Effector memory CD8-positive, alpha-beta T cell (primary cell): ENCODE results near the gene LAMB3.

Source experiments
- ATAC-seq: fragments of 150-1000 bp; cut with Tn5 transposase; replicated peaks from 2 replicates; pipeline ENCODE4 v1.10.0; 2021; ENCODE audit warnings: mild to moderate bottlenecking, moderate library complexity
- DNase-seq, 3 experiments: peaks; one replicate each; pipeline ENCODE4 v3.0.0; 2021
- H3K27ac Mint-ChIP-seq, 2 donors: one replicate each; pipeline ENCODE4 v1.8.0; 2022; ENCODE audit warnings: mild to moderate bottlenecking in 2 of 2, mixed read lengths in 2 of 2, moderate library complexity in 2 of 2
- H3K27me3 Mint-ChIP-seq, 2 donors: one replicate each; pipeline ENCODE4 v1.8.0; 2022; ENCODE audit warnings: mixed read lengths in 2 of 2
- H3K36me3 Mint-ChIP-seq: one replicate; pipeline ENCODE4 v1.8.0; 2022; ENCODE audit warnings: mild to moderate bottlenecking, moderate library complexity, mixed read lengths; ENCODE audit not compliant: insufficient read depth
- H3K4me1 Mint-ChIP-seq, 2 donors: one replicate each; pipeline ENCODE4 v1.8.0; 2022; ENCODE audit warnings: low read depth in 2 of 2, mixed read lengths in 2 of 2
- H3K4me3 Mint-ChIP-seq, 2 donors: one replicate each; pipeline ENCODE4 v1.8.0; 2022; ENCODE audit warnings: mild to moderate bottlenecking in 2 of 2, mixed read lengths in 2 of 2, moderate library complexity in 2 of 2
- H3K9me3 Mint-ChIP-seq, 2 donors: one replicate each; pipeline ENCODE4 v1.8.0; 2022; ENCODE audit warnings: mixed read lengths in 2 of 2

Gene LAMB3

DNA sequence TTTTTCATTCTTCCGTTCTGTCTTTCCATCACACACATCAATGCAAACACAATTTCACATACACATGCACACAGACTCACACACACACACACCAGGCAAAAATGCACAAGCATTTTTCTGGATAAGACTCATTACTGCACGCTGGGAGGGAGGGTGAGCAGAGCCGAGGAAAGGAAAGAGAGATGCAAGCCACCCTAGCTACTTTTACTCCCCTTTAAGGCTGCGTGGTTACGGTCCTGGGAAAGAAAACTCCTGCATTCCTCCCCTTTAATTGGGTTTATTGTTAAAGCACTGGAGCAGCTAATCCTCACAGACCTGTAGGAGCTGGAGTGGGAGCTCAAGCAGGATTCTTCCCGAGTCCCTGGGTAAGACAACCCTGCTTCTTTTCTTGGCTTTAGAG, 68.8 kb downstream of the LAMB3 start, which contains the start of gene CAMK1G:
Gene CAMK1G, plus strand, starts transcription at position 307 of the 400 bp plus-strand sequence. CDS start 11,270 bp downstream, outside the sequence.
- DNase-seq = no peak
- H3K4me3 Mint-ChIP-seq = no peak within 1 kb of the TSS
- no peaks in the 10 kb centered on the region for H3K9me3 Mint-ChIP-seq
- no peaks in the 10 kb centered on the region for H3K4me1 Mint-ChIP-seq
- ATAC-seq = no peak
- no peaks in the 10 kb centered on the region for H3K36me3 Mint-ChIP-seq
- no peak within 1 kb of the TSS for H3K27ac Mint-ChIP-seq
- peaks cover 19 to 20% of the 10 kb centered on the region in 2 donors for H3K27me3 Mint-ChIP-seq

DNA sequence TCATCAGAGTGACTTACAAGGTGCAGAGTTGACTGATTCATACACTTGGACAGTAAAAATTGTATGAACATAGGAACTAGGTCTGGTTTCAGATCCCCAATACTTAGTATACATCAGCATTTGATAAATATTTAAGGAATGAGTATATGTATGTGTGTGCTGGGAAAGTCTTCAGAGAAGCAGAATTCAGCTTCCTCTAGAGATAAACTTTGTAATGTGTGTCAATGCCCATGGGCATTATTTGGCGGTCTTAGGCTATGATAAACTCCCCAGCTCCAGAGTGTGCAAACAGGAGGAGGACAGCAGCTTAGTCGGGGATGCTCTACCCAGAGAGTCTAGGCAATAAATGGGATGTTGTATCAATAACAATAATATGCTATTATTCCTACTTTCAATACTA, 71.6 kb downstream of the LAMB3 start:
- Mint-ChIP-seq H3K27me3 (peaks cover 0 to 20% of the 10 kb centered on the region in 2 donors), H3K4me3 (no peak overlapping the region), H3K36me3 (no peaks in the 10 kb centered on the region), H3K4me1 (peaks cover 0 to 3% of the 10 kb centered on the region in 2 donors), H3K27ac (no peak overlapping the region), H3K9me3 (no peaks in the 10 kb centered on the region)
- DNase-seq = no peak
- ATAC-seq = no peak

DNA sequence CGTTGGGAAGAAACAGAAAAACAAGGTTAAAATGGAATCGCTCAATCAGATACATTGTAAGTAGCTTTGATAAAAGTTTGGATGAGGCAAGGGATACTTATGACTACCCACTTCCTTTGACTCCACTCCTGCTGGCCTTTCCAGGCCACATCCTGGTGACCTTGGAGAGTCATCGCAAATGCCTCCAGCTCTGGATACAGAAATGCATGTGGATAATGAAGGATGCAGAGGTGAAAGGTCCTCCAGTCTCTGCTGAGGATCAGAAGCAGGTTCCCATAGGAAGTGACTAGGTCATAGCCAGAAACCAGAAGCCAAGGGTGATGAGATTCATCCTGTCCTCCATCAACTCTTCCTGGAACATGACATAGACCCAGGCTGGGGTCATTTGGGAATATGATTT, 74.9 kb downstream of the LAMB3 start:
- Mint-ChIP-seq H3K4me1 (peaks cover 0 to 3% of the 10 kb centered on the region in 2 donors), H3K27me3 (peaks cover 7 to 36% of the 10 kb centered on the region in 2 donors), H3K4me3 (no peak overlapping the region), H3K27ac (no peak overlapping the region), H3K36me3 (no peaks in the 10 kb centered on the region), H3K9me3 (no peaks in the 10 kb centered on the region)
- no peak for ATAC-seq
- DNase-seq = no peak

DNA sequence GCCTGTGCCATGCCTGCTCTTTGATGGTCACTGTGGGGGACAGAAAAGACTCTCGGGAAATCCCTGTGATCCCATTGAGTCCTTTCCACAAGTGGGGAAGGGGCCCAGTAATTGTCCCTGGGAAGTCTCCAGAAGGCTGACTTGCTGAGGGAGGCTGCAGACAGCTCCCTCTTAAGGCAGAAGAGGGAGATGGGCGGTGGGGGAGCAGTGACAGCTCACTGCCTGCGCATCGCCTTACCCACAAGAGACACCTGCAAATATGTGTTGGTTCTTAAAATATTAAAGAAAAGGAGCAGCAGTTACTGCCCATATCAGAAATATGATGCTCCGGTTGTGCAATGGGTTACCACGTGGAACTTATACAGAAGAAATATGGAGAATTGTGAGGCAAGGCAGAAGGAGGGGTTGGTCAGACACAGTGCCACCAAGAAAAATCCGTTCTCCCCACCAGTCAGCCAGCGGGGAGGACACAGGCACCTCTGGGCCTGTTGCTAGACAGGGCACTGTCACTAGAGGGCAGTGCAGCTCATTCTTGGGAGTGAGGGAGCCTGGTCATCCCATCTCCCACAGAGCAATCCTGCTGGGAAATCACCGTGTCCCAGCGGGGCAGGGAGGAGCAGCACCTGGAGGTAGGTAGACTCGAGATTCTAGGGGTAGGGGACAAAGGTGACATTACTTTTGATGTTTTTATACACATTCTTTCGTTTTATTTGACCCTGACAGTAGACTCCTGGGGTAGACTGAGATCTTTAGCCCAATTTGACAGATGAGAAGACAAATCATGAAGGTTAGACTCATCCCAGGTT, 75.6 kb downstream of the LAMB3 start:
- H3K27ac Mint-ChIP-seq = no peak overlapping the region
- no peaks in the 10 kb centered on the region for H3K36me3 Mint-ChIP-seq
- H3K4me3 Mint-ChIP-seq = no peak overlapping the region
- DNase-seq = peak; percentile 45 to 57 (median 55)
- H3K9me3 Mint-ChIP-seq = no peaks in the 10 kb centered on the region
- H3K27me3 Mint-ChIP-seq = peaks cover 13 to 43% of the 10 kb centered on the region in 2 donors
- H3K4me1 Mint-ChIP-seq = peaks cover 0 to 3% of the 10 kb centered on the region in 2 donors
- ATAC-seq = peak; percentile 83

DNA sequence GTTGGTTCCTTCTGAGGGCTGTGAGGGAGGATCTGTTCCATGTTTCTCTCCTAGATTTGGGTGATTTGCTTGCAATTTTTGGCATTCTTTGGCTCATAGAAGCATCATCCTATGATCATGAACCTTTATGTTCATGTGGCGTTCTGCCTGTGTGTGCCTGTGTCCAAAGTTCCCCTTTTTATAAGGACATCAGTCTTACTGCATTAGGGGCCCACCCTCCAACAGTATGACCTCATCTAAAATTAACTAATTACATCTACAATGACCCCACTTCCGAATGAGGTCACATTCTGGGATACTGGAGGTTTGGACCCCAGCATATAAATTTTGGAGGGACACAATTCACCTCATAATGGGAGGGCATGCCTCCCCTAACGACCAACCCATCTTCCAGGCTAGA, 81.5 kb downstream of the LAMB3 start:
- Mint-ChIP-seq H3K4me1 (no peaks in the 10 kb centered on the region), H3K4me3 (no peak overlapping the region), H3K9me3 (no peaks in the 10 kb centered on the region), H3K36me3 (no peaks in the 10 kb centered on the region), H3K27ac (no peak overlapping the region), H3K27me3 (peaks cover 38 to 66% of the 10 kb centered on the region in 2 donors)
- DNase-seq = no peak
- no peak for ATAC-seq

DNA sequence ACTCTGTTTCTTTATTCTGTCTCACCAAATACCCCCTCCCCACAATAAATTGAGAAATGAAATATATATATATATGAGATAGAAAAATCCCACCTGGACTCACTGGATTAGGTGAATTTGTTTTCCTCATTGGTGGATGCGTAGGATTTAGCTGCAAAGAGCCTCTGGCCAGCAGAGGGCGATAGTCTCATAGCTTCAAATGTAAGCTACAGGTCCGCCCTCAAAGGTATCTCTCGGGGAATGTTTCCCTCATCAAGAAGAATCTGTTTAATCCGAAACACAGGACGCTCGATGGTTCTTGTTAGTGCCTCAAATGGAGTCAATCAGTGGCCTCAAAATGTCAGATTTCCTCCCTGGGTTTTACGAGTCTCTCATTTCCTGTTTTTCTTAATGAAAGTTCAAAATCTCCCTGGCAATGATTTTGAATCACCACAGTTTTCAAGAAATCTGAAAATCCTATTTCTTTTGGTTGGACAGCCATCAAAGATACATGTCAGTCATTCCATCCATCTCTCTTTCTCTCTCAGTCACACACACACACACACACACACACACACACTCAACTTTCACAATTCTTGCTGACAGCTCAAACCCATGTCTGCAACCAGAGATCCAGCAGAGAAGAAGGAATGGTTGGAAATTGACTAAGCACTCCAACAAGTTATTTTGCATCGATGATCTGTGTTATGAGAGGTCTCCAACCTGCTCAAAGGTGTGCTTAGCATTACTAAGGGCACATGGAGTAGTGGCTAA, 82.6 kb downstream of the LAMB3 start:
- no peak overlapping the region for H3K27ac Mint-ChIP-seq
- H3K27me3 Mint-ChIP-seq = peaks cover 44 to 69% of the 10 kb centered on the region in 2 donors
- H3K4me3 Mint-ChIP-seq = peak overlapping the region in 1 of 2 donors; percentile 7

DNA sequence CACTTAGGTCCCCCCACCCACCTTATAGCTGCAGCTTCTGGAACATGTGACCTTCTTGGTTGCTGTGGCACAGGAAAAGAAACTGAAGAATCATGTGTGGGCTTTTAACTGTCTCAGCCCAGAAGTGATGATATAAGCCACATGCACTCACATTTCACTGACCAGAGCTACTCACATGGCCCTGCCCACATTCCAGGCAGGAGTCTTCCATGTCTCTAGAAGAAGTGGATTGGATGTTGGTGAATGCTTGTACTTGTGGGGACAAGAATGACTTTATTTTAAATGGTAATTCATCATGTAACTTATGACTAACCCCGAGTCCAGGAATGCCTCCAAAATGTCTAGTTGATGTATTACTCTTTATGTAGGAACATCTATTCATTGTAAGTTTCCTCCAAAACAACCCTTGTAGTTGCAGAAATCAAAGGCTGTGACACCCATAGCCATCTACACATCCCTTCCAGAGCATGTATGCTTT, 84.5 kb downstream of the LAMB3 start:
- no peak for DNase-seq
- no peaks in the 10 kb centered on the region for H3K4me1 Mint-ChIP-seq
- no peaks in the 10 kb centered on the region for H3K9me3 Mint-ChIP-seq
- no peak for ATAC-seq
- no peak overlapping the region for H3K27ac Mint-ChIP-seq
- no peak overlapping the region for H3K4me3 Mint-ChIP-seq
- no peaks in the 10 kb centered on the region for H3K36me3 Mint-ChIP-seq
- H3K27me3 Mint-ChIP-seq = peaks cover 56 to 79% of the 10 kb centered on the region in 2 donors

More for the DNA sequence above, 82.6 kb downstream of the LAMB3 start:
- Mint-ChIP-seq H3K4me1 (no peaks in the 10 kb centered on the region), H3K36me3 (no peaks in the 10 kb centered on the region), H3K9me3 (no peaks in the 10 kb centered on the region)
- DNase-seq (peak; percentile 60 to 68 (median 68)), ATAC-seq (peak; percentile 78)

DNA sequence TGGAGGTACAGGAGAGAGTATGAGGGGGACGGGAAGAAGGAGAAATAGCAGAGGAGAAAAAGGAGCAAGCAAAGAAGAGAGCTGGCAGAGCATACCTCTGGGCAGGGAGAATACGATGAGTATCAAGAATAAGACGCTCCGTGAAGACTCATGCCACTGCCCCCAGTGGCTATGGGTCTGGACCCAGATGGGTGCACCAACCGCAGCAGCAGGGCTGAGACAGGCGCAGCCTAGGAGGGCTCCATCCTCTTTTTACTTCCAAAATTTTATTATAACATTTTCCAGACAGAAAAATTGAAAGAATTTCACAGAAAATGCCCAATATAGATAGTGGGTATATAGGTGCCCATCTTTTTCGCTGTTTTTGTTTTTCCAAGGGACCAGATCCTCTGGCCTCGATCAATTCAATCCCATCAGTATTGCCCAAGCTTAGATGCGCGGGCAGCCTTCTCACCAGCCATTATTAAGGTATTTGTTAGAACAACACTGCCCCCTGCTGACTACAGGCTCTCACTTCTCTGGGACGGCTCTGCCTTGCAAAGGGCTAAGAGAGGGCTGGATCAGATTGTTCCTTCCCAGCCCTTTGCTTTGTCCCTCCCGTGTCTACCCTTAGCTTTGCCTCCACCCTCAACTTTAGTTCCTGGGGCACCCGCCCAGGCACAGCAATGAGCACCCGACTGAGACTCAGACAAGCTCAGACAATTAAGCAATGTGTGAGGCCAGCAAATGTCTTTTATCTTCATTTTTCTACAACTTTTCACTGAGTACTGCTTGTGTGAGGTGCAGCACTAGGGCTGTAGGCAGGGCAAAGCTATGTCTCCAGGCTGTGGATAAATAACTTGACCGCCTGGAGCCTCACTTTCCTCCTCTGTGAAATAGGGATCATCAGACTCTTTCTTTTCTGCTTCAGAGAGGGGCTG, 86.2 kb downstream of the LAMB3 start:
- DNase-seq = peak; percentile 60 to 69 (median 66)
- Mint-ChIP-seq H3K4me1 (no peaks in the 10 kb centered on the region), H3K9me3 (no peaks in the 10 kb centered on the region), H3K27ac (no peak overlapping the region), H3K4me3 (no peak overlapping the region), H3K36me3 (no peaks in the 10 kb centered on the region), H3K27me3 (peaks cover 52 to 79% of the 10 kb centered on the region in 2 donors)
- peak; percentile 91 for ATAC-seq
